ENCODE data around the gene HAL. TPM values are rescaled to one million over a fixed set of nuclear protein-coding genes. Genes with fewer than 3 reads are reported as not detected.

HAL gene
- total and polyA plus RNA-seq, 12 donors, result 0.07 to 0.93 (median 0.30) TPM; not detected in 4

GRCh38 chr12:96035283-96036236 is 39.4 kb upstream of the HAL start, which contains the start of gene LTA4H:
Gene LTA4H, minus strand, starts transcription at chr12:96035587. Its CDS starts 68 bp downstream, at chr12:96035519.
- no peaks in the 10 kb centered on the region for H3K9me3 ChIP-seq
- ATAC-seq (peak; percentile 98 to 99 (median 99)), DNase-seq (peak; percentile 93 to 97)
- peaks cover 0 to 50% (median 20%) of the 10 kb centered on the region in 9 donors for H3K4me1 ChIP-seq
- no peaks in the 10 kb centered on the region for H3K27me3 ChIP-seq
- peak within 1 kb of the TSS; percentile 60 to 97 (median 88) for H3K4me3 ChIP-seq
- TF ChIP-seq CTCF (IDR thresholded peaks at IDR 0.05), result no peak
- H3K36me3 ChIP-seq, result no peaks in the 10 kb centered on the region
- H3K27ac ChIP-seq, result peak within 1 kb of the TSS; percentile 14 to 89 (median 80)
- intact Hi-C loops (cut with DNase I), result loop anchor here in 1 of 10 donors (10.0 kb wide), 1 partner anchor 369 kb away; the partner anchor contains the start of gene CDK17
- WGBS, 2 donors, result 0 to 1% methylated on average over 55 of the region's 55 CpGs

GRCh38 chr12:96034621-96035282 is 38.6 kb upstream of the HAL start:
- 1 to 2% methylated on average over 25 of the region's 25 CpGs for whole genome bisulfite sequencing, 2 donors
- Histone ChIP-seq H3K27ac (peak overlapping the region; percentile 14 to 89 (median 80)), H3K4me1 (peaks cover 0 to 57% (median 20%) of the 10 kb centered on the region in 9 donors), H3K27me3 (no peaks in the 10 kb centered on the region), H3K4me3 (peak overlapping the region; percentile 60 to 97 (median 88)), H3K9me3 (no peaks in the 10 kb centered on the region), H3K36me3 (no peaks in the 10 kb centered on the region)
- no peak for DNase-seq
- intact Hi-C loops (cut with DNase I), result loop anchor here in 1 of 10 donors (10.0 kb wide), 1 partner anchor 370 kb away; the partner anchor contains the start of gene CDK17
- TF ChIP-seq CTCF (IDR thresholded peaks at IDR 0.05), result no peak
- ATAC-seq, result peak; percentile 3 to 54 (median 24)

- DNase-seq (no peak), ATAC-seq (no peak)
- Histone ChIP-seq H3K4me3 (peak overlapping the region; percentile 60 to 97 (median 88)), H3K27me3 (no peaks in the 10 kb centered on the region), H3K36me3 (peaks cover 0 to under 1% (median 0%) of the 10 kb centered on the region in 9 donors), H3K4me1 (peaks cover 0 to 57% (median 20%) of the 10 kb centered on the region in 9 donors), H3K27ac (peak overlapping the region in 7 of 10 donors; percentile 71 to 89 (median 83)), H3K9me3 (no peaks in the 10 kb centered on the region)
- intact Hi-C loops (cut with DNase I), result loop anchor here in 1 of 10 donors (10.0 kb wide), 1 partner anchor 371 kb away; the partner anchor contains the start of gene CDK17
- WGBS, 2 donors, result 74 to 77% methylated on average over 7 of the region's 7 CpGs
- TF ChIP-seq CTCF (IDR thresholded peaks at IDR 0.05), result no peak
These were observed 37.6 kb upstream of the HAL start for GRCh38 chr12:96033549-96034389.
